ENCODE results near the gene SLAMF7.
A peak's percentile ranks its signal among the peaks of the same experiment; 100 is the strongest.
"Not testable (repeated sequence)": the region's sequence is repeated elsewhere in the genome, so short reads cannot be mapped to it uniquely, and the experiment has no call there.

SLAMF7 gene

GRCh38 chr1:160721473-160721872, 17.6 kb upstream of the SLAMF7 start:
- no peak for DNase-seq

DNA sequence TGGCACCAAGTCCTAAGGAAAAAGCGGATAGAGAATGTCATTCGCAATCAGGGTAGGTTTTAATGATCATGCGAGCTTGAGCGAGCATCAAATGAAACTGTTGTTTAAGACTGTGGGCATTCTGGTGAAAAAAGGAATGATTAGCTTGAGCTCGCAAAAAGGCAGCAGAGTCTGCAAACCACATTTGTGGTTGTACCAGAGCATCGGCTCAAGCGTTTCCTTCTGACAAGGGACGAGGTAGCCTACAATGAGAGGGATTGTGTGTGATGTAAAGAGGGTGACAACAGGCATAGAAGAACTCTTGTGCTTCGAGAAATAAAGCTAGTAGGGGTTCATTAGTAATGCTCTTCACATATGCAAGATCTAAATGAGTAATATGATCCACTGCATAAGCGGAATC, 16.3 kb upstream of the SLAMF7 start:
- no peak for DNase-seq

DNA sequence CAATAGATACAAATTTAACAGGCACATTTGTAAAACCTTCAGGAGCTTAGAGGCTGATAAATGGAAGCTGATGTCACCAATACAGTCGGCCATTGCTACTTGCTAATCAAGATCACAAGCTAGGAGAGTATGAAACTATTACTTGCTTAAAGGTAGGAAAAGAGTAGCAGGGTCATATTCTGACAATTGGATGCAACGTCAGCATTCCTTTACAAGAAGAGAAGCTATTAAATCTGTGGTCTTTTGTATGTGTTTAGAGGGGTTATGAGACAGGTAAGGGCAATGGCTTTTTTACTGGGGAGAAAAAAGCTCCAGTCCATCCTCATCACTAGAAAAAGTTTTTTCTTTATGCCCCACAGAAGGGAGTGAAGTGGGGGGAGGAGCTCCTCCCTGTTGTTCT, 15.7 kb upstream of the SLAMF7 start:
- no peak for DNase-seq

DNA sequence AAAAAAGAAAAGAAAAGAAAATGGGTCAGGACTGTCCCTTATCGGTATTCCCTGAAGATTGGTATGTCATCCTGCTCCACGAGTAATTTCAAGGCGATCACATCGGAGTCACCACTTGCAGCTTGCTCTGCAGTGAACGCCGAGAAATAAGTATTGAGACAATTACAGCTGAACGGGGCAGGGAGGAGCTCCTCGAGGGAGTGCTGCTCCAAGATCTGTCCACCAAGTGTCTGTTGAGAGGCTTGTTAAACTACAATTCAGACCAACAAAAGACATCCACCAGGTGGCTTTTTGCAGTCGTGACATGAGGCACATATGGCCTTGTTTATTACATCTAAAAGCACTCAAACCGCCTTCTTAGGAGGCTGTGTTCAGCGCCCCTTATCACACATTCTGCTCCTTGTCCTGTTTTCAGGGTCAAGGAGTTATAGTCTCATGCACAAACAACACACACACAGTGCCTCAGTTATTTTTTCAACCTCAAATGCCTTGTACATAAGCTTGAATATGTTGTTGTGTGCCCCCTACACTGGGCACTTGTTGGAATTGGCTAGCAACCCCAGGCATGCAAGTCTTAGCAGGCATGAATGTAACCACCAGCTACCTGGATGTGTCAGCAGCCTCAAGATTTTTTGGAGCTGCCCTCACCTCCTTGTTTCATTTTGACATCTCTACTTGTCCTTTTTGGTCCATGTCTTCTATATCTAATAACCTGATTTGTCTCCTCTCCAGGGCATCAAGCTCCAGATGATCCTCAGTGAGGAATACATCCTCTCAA, 14.4 kb upstream of the SLAMF7 start:
- no peak for DNase-seq

GRCh38 chr1:160726114-160726497, 12.9 kb upstream of the SLAMF7 start:
- no peak for DNase-seq

- DNase-seq: peak; percentile 60 to 70
These were observed 12.3 kb upstream of the SLAMF7 start for GRCh38 chr1:160726498-160727315.

DNA sequence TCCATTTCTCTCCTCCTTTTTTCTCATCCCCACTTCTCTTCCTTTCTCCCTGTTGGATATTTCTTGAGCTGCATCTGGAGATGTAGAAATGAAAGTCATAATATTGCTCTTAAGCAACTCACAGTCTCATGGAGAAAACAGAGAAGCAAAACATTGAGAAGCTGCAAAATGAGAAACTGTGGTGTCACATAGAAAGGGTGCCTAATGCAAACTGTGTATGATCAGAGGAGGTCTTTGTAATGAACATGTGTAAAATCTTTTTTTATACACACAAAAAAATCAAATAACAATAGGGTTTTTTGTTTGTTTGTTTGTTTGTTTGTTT, 11.8 kb upstream of the SLAMF7 start:
- DNase-seq: no peak

DNA sequence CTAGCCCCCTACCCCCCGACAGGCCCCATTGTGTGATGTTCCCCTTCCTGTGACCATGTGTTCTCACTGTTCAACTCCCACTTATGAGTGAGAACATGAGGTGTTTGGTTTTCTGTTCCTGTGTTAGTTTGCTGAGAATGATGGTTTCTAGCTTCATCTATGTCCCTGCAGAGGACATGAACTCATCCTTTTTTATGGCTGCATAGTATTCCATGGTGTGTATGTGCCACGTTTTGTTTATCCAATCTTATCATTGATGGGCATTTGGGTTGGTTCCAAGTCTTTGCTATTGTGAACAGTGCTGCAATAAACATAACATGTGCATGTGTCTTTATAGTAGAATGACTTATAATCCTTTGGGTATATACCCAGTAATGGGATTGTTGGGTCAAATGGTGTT, 7.5 kb upstream of the SLAMF7 start:
- DNase-seq: not testable (repeated sequence)

- DNase-seq: no peak
These were observed 7.1 kb upstream of the SLAMF7 start for GRCh38 chr1:160731990-160732389.

GRCh38 chr1:160733898-160734297, 5.1 kb upstream of the SLAMF7 start:
- no peak for DNase-seq

GRCh38 chr1:160734301-160734700, 4.7 kb upstream of the SLAMF7 start:
- DNase-seq: no peak

- DNase-seq: no peak
These were observed 776 bp upstream of the SLAMF7 start for GRCh38 chr1:160738271-160738670.

GRCh38 chr1:160740133-160740688, 1.2 kb downstream of the SLAMF7 start:
- no peak for DNase-seq

DNA sequence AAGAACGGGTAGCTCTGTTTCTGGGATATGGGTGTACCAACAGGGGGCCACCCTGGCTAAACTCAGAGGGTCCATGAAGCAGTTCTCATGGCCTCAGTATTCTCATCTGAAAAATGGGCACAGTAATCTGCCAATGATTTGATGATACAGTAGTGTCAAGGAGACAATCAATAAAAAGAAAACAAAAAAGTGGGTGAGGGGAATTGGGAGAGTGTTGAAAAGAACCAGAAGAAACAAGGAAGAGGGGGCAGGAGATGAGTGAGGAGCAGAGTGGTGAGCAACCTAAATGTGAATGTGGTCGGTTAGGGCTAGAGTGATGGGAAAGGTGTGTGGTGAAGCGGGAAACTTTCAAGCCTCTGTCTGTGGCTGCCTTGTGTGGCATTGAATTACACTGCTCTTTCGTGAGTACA, 2.0 kb downstream of the SLAMF7 start:
- no peak for DNase-seq

DNA sequence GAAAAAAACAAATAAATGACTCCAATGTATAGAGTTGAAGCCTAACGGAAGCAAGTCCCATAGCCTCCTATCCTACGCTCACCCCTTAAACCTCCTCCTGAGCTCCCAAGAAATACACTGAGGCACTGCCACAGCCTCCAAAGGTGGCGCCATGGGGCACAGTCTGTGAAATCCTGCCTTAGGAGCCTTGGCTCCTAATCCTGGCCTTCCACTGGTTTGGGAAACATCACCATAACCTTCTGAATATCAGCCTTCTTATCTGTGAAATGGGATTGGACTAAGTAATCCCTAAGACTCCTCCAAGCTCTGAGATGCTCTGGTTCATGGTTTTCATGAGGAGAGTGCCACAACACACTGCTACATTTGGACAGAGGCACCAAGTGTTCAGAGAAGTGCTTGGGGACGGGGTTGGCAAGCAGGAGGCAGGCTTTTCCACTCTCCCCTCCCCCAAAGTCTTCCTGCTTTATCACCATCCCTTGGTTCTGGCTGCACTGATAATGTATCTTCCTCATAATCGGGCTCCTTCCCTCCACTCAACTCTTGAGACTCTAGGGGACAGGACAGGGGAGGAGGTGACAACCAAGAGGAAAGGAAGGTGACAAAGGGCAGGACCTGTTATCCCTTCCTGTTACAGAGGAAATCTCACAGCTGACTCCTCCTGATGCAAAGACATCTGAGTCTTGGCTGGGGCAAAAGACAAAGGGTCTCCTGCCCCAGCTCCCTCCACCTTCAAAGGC, 2.7 kb downstream of the SLAMF7 start:
- DNase-seq: no peak

DNA sequence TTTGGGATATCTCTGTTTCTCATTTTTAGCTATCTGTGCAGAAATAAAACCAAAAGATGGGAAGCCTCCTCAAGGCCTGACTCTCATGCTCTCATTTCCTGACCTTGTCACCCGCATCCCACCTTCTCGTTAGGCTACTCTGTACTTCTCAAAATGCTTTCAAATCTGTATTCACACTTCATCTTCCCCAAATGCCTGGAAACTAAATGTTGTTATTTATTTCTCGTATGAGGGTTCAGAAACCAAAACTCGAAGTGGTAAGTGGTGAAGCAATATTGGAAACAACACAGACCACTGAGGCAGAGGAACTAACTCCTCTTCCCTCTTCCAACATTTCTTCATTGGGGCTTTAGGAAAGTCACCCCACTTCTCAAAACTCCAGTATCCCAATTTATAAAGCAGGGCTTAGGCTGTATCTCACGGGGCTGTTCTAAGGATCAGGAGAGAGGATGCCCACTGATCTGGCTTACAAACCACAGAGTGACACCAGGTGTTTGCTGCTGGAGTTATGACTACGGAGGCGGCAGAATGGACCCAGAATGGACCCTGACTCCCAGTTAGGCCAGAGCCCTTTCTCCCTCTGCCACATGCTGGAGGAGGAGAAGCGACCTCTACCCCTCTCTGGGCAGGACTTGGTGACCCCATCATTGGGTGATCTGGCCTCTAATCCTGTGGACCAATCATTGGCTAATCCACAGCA, 3.5 kb downstream of the SLAMF7 start:
- no peak for DNase-seq

- no peak for DNase-seq
These were observed 4.2 kb downstream of the SLAMF7 start for GRCh38 chr1:160743266-160743665.

GRCh38 chr1:160744199-160744851, 5.3 kb downstream of the SLAMF7 start:
- no peak for DNase-seq

DNA sequence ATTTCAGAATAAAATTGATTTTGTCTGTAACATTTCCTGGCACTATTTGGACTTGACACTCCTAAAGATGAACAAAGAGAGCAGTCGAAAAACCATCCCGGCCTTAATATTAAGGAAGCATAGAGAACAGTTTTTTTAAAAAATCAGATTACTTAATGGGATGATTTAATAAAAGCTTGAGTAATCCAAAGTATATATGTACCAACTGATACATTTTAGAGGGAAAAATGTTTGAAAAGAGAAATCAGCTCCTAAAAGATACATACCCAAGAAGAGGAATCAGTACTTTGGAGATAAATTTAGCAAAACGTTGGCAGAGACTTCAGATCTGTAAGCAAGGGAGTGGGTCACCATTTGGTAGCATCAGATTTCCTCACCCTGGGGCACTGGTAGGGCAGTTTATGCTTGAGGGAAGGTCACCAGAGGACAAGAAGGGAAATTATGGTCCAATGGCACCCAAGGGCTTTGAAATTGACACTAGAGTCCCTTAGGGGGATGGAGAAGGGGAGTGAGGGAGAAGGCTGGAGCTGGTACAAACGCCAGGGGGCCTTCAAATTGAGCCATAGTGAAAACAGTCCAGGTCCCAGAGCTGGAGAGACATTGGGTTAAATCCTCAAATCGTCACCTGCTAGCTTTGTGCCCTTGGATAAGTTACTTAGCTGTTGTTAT, 5.9 kb downstream of the SLAMF7 start:
- no peak for DNase-seq

DNA sequence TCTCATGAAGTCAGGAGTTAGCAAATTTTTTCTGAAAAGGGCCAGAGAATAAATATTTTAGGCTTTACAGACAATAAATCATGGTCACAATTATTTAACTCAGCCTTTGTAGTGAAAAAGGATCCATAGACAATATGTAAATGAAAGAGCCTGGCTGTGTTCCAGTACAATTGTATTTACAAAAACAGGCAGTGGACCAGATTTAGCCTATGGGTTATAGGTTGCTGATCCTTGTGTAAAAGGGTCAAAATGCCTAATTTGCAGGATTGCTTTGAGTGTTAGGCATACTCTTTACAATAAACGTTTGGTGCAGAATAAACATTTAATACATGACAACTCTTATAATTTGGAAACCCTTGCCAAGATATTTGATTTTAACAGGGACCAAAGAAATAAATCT, 6.5 kb downstream of the SLAMF7 start:
- no peak for DNase-seq

GRCh38 chr1:160746836-160747500, 7.9 kb downstream of the SLAMF7 start:
- no peak for DNase-seq

Data from activated T-cell treated with anti-CD3 and anti-CD28 coated beads, Interleukin-2, amount 50 U/mL, for 48 hours (primary cell).